Ecto neural progenitor cell (in vitro differentiated cells): Measurements from ENCODE around the gene PCDHA13.
"Not testable (repeated sequence)": the region's sequence is repeated elsewhere in the genome, so short reads cannot be mapped to it uniquely, and the experiment has no call there.

Experiments used
- DNase-seq: peaks from one replicate; pipeline ENCODE4 v3.0.0-alpha.2; 2018; ENCODE audit warnings: low spot score

The PCDHA13 gene, protein sequence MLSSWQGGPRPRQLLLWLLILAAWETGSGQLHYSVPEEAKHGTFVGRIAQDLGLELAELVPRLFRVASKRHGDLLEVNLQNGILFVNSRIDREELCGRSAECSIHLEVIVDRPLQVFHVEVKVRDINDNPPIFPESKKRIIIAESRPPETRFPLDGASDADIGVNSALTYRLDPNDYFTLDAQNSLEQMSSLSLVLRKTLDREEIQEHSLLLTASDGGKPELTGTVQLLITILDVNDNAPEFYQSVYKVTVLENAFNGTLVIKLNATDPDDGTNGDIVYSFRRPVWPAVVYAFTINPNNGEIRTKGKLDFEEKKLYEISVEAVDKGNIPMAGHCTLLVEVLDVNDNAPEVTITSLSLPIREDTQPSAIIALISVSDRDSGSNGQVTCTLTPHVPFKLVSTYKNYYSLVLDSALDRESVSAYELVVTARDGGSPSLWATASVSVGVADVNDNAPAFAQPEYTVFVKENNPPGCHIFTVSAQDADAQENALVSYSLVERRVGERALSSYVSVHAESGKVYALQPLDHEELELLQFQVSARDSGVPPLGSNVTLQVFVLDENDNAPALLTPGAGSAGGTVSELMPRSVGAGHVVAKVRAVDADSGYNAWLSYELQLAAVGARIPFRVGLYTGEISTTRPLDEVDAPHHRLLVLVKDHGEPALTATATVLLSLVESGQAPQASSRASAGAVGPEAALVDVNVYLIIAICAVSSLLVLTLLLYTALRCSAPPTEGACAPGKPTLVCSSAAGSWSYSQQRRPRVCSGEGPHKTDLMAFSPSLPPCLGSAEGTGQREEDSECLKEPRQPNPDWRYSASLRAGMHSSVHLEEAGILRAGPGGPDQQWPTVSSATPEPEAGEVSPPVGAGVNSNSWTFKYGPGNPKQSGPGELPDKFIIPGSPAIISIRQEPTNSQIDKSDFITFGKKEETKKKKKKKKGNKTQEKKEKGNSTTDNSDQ

DNA sequence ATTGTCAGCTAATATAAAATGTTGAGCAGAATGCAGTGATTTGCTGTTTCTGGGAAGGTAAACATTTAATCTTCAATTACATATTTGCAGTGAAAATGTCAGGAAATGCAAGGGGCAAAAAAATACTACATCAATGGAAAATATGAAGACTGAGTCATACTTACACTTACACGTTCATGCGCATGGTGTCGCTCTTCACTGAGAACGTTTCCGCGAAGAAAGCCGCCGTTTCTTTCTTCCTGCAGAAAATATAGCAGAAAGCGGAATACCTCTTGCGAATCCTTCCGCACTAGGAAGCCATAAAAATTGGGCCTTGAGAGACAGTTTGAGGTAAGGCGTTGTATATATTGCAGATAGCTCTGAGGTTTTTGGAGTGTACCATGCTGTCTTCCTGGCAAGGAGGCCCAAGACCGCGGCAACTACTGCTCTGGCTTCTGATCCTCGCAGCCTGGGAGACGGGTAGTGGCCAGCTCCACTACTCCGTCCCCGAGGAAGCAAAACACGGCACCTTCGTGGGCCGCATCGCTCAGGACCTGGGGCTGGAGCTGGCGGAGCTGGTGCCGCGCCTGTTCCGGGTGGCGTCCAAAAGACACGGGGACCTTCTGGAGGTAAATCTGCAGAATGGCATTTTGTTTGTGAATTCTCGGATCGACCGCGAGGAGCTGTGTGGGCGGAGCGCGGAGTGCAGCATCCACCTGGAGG is at the start of gene PCDHA13:
TSS of gene PCDHA13 (plus strand) at position 236 of the 702 bp plus-strand sequence. CDS start at position 381, 145 bp downstream.
- peak; percentile 47 for DNase-seq

DNA sequence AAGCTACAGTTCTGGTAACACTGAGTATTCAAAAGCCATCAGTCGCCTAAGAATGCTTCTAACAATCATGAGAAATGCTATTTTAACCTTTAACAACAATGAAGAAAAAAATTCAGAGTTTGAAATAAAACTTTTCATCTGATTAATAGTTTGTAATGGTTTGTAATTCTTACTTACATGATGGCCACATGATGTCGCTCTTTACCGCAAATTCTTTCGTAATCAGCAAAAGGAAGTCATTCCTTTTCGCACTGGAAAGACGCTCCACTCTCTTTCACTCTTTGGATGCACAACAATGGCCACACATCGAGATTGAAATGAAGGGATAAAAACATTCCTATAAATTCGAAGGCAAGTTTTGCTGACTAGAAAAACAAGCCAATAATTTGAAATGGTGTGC is 47.9 kb upstream of the PCDHA13 start, which contains the start of gene PCDHA7:
TSS of gene PCDHA7 (plus strand) at position 277 of the 400 bp plus-strand sequence. CDS start at position 392, 115 bp downstream.
- DNase-seq, result no peak

DNA sequence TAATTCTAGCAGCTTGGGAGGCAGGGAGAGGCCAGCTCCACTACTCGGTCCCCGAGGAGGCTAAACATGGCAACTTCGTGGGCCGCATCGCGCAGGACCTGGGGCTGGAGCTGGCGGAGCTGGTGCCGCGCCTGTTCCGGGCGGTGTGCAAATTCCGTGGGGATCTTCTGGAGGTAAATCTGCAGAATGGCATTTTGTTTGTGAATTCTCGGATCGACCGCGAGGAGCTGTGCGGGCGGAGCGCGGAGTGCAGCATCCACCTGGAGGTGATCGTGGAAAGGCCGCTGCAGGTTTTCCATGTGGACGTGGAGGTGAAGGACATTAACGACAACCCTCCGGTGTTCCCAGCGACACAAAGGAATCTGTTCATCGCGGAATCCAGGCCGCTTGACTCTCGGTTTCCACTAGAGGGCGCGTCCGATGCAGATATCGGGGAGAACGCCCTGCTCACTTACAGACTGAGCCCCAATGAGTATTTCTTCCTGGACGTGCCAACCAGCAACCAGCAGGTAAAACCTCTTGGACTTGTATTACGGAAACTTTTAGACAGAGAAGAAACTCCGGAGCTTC is 47.4 kb upstream of the PCDHA13 start:
- not testable (repeated sequence) for DNase-seq

DNA sequence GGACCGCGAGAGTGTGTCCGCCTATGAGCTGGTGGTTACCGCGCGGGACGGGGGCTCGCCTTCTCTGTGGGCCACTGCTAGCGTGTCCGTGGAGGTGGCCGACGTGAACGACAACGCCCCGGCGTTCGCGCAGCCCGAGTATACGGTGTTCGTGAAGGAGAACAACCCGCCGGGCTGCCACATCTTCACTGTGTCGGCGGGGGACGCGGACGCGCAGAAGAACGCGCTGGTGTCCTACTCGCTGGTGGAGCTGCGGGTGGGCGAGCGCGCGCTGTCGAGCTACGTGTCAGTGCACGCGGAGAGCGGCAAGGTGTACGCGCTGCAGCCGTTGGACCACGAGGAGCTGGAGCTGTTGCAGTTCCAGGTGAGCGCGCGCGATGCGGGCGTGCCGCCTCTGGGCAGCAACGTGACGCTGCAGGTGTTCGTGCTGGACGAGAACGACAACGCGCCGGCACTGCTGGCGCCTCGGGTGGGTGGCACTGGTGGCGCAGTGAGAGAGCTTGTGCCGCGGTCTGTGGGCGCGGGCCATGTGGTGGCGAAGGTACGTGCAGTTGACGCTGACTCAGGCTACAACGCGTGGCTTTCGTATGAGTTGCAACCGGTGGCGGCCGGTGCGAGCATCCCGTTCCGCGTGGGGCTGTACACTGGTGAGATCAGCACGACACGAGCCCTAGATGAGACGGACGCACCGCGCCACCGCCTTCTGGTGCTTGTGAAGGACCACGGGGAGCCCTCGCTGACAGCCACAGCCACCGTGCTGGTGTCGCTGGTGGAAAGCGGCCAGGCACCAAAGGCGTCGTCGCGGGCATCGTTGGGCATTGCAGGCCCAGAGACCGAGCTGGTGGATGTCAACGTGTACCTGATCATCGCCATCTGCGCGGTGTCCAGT is 46.1 kb upstream of the PCDHA13 start:
- DNase-seq, result no peak

DNA sequence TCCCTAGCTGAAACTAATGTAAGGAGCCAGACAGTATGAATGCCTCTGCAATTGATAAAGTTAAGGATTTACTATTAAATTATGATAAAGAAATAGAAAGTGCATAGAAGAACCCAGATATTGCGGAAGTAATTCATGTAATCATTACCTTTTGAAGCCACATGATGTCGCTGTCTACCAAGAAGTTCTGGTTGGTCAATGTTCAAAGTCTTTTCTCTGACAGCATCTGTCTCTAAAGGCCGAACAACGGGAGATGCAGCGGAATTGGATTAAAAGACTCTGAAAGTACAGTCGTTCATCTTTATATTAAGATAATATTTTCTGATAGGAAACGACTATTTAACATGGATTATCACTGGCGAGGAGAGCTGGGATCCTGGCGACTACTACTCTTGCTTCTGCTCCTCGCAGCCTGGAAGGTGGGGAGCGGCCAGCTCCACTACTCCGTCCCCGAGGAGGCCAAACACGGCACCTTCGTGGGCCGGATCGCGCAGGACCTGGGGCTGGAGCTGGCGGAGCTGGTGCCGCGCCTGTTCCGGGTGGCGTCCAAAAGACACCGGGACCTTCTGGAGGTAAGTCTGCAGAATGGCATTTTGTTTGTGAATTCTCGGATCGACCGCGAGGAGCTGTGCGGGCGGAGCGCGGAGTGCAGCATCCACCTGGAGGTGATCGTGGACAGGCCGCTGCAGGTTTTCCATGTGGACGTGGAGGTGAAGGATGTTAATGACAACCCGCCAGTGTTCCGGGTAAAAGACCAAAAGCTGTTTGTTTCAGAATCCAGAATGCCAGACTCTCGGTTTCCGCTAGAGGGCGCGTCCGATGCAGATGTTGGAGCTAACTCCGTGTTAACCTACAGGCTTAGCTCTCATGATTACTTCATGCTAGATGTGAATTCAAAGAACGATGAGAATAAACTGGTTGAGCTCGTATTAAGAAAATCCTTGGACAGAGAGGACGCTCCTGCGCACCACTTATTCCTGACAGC is 40.7 kb upstream of the PCDHA13 start, which contains the start of gene PCDHA8:
TSS of gene PCDHA8 (plus strand) at position 210 of the 985 bp plus-strand sequence. CDS start at position 345, 135 bp downstream.
- DNase-seq, result no peak

DNA sequence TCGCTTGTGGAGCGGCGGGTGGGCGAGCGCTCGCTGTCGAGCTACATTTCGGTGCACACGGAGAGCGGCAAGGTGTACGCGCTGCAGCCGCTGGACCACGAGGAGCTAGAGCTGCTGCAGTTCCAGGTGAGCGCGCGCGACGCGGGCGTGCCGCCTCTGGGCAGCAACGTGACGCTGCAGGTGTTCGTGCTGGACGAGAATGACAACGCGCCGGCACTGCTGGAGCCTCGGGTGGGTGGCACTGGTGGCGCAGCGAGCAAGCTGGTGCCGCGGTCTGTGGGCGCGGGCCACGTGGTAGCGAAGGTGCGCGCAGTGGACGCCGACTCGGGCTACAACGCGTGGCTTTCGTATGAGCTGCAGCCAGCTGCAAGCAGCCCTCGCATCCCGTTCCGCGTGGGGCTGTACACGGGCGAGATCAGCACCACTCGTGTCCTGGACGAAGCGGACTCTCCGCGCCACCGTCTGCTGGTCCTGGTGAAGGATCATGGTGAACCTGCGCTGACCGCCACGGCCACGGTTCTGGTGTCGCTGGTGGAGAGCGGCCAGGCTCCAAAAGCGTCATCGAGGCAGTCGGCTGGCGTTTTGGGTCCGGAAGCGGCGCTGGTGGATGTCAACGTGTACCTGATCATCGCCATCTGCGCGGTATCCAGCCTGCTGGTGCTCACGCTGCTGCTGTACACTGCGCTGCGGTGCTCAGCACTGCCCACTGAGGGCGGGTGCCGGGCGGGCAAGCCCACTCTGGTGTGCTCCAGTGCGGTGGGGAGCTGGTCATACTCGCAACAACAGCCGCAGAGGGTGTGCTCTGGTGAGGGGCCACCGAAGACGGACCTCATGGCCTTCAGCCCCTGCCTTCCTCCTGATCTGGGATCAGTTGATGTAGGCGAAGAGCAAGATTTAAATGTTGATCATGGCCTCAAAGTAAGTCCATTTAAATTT is 38.9 kb upstream of the PCDHA13 start:
- DNase-seq, result no peak

DNA sequence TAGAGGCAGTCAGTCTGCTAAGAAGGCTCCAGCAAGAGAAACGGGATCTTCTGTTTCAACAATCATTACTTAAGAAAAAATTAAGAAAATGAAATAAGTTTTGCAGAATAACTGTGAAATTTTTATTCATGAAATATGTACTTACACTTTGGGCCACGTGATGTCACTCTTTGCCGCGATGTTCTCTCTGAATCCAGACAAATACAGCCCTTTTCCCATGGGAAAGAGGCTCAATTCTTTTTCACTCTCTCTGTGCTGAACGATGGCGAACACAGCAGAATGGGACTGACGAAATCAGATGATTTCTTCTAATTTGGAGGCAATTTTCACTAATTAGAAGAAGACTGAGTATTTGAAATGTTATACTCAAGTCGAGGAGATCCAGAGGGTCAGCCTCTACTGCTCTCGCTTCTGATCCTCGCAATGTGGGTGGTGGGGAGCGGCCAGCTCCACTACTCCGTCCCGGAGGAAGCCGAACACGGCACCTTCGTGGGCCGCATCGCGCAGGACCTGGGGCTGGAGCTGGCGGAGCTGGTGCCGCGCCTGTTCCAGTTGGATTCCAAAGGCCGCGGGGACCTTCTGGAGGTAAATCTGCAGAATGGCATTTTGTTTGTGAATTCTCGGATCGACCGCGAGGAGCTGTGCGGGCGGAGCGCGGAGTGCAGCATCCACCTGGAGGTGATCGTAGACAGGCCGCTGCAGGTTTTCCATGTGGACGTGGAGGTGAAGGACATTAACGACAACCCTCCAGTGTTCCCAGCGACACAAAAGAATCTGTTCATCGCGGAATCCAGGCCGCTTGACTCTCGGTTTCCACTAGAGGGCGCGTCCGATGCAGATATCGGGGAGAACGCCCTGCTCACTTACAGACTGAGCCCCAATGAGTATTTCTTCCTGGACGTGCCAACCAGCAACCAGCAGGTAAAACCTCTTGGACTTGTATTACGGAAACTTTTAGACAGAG is 33.5 kb upstream of the PCDHA13 start, which contains the start of gene PCDHA9:
TSS of gene PCDHA9 (plus strand) at position 244 of the 964 bp plus-strand sequence. CDS start at position 358, 114 bp downstream.
- DNase-seq, result not testable (repeated sequence)

DNA sequence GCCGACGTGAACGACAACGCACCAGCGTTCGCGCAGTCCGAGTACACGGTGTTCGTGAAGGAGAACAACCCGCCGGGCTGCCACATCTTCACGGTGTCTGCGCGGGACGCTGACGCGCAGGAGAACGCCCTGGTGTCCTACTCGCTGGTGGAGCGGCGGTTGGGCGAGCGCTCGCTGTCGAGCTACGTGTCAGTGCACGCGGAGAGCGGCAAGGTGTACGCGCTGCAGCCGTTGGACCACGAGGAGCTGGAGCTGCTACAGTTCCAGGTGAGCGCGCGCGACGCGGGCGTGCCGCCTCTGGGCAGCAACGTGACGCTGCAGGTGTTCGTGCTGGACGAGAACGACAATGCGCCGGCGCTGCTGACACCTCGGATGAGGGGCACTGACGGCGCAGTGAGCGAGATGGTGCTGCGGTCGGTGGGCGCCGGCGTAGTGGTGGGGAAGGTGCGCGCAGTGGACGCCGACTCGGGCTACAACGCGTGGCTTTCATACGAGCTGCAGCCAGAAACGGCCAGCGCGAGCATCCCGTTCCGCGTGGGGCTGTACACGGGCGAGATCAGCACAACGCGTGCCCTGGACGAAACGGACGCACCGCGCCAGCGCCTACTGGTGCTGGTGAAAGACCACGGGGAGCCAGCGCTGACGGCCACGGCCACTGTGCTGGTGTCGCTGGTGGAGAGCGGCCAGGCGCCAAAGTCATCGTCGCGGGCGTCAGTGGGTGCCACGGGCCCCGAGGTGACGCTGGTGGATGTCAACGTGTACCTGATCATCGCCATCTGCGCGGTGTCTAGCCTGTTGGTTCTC is 31.9 kb upstream of the PCDHA13 start:
- not testable (repeated sequence) for DNase-seq

DNA sequence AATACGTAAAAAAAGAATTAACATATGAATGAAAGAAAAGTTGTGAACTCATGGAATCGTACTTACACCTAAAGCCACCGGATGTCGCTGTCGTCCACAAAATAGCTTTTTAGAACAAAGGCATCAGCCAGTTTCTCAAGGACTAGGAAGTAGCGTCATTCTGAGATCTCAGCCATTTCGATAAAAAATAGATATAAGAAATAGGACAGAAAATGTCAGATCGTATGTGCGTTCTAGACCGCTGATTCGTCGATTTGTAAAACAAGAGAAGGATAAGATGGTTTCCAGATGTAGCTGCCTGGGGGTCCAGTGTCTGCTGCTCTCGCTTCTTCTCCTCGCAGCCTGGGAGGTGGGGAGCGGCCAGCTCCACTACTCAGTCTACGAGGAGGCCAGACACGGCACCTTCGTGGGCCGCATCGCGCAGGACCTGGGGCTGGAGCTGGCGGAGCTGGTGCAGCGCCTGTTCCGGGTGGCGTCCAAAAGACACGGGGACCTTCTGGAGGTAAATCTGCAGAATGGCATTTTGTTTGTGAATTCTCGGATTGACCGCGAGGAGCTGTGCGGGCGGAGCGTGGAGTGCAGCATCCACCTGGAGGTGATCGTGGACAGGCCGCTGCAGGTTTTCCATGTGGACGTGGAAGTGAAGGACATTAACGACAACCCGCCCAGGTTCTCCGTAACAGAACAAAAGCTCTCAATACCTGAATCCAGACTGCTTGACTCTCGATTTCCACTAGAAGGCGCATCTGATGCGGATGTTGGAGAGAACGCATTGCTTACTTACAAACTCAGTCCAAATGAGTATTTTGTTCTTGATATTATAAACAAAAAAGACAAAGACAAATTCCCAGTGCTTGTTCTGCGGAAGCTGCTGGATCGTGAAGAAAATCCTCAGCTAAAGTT is 25.9 kb upstream of the PCDHA13 start, which contains the start of gene PCDHA10:
TSS of gene PCDHA10 (plus strand) at position 126 of the 903 bp plus-strand sequence. CDS start at position 278, 152 bp downstream.
- no peak for DNase-seq

DNA sequence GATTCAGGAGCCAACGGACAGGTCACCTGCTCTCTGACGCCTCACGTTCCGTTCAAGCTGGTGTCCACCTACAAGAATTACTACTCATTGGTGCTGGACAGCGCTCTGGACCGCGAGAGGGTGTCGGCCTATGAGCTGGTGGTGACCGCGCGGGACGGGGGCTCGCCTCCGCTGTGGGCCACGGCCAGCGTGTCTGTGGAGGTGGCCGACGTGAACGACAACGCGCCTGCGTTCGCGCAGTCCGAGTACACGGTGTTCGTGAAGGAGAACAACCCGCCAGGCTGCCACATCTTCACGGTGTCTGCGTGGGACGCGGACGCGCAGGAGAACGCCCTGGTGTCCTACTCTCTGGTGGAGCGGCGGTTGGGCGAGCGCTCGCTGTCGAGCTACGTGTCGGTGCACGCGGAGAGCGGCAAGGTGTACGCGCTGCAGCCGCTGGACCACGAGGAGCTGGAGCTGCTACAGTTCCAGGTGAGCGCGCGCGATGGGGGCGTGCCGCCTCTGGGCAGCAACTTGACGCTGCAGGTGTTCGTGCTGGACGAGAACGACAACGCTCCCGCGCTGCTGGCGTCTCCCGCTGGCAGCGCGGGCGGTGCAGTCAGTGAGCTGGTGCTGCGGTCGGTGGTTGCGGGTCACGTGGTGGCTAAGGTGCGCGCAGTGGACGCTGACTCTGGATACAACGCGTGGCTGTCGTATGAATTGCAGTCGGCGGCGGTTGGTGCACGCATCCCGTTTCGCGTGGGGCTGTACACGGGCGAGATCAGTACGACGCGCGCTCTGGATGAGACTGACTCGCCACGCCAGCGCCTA is 24.5 kb upstream of the PCDHA13 start:
- no peak for DNase-seq

DNA sequence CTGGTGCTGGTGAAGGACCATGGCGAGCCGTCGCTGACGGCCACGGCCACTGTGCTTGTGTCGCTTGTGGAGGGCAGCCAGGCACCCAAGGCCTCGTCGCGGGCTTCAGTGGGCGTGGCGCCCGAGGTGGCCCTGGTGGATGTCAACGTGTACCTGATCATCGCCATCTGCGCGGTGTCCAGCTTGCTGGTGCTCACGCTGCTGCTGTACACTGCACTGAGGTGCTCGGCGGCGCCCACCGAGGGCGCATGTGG is 24.0 kb upstream of the PCDHA13 start:
- DNase-seq, result no peak

DNA sequence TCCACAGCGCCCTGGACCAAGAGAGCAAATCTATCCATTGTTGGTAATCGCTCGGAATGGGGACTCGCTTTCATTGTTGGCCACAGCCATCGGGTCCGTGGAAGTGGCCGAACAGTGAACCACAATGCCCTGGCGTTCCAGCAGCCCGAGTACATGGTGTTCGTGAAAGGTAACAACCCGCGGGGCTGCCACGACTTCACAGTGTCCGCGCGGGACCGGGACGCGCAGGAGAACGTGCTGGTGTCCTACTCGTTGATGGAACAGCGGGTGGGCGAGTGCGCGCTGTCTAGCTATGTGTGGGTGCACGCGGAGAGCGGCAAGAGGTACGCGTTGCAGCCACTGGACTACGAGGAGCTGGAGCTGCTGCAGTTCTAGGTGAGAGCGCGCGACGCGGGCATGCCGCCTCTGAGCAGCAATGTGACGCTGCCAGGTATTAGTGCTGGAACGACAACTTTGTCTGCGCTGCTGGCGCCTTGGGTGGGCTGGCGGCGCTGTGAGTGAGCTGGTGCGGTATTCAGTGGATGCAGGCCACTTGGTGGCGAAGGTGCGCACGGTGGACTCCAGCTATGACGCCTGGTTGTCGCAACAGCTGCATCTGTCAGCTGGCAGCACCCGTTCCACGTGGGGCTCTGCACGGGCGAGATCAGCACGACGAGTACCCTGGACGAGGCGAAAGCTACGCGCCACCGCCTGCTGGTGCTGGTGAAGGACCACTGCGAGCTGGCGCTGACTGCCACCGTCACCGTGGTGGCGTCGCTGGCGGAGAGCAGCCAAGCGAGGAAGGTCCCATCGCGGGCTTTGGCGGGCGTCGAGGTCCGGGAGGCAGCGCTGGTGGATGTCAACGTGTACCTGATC is 19.3 kb upstream of the PCDHA13 start:
- no peak for DNase-seq
